IPS-18a (cell line): Measurements from ENCODE around the gene SPTBN5.

ENCODE experiments used
- H3K27ac ChIP-seq: one replicate; pipeline ENCODE4 v1.5.1; 2013; ENCODE audit warnings: low read length
- H3K27me3 ChIP-seq: one replicate; pipeline ENCODE4 v1.6.1; 2013; ENCODE audit warnings: mild to moderate bottlenecking, low read length; ENCODE audit not compliant: control insufficient read depth, insufficient read depth
- H3K36me3 ChIP-seq: one replicate; pipeline ENCODE4 v1.6.1; 2013; ENCODE audit warnings: low read depth, low read length; ENCODE audit not compliant: control insufficient read depth
- H3K4me1 ChIP-seq: one replicate; pipeline ENCODE4 v1.6.1; 2013; ENCODE audit warnings: low read depth, low read length; ENCODE audit not compliant: control insufficient read depth
- H3K4me3 ChIP-seq: one replicate; pipeline ENCODE4 v1.5.1; 2013; ENCODE audit warnings: low read length
- H3K9ac ChIP-seq: one replicate; pipeline ENCODE4 v1.6.1; 2013; ENCODE audit warnings: mild to moderate bottlenecking, low read length, moderate library complexity
- H3K9me3 ChIP-seq: one replicate; pipeline ENCODE4 v1.6.1; 2013; ENCODE audit warnings: low read depth, low read length; ENCODE audit not compliant: control insufficient read depth

Gene SPTBN5

DNA sequence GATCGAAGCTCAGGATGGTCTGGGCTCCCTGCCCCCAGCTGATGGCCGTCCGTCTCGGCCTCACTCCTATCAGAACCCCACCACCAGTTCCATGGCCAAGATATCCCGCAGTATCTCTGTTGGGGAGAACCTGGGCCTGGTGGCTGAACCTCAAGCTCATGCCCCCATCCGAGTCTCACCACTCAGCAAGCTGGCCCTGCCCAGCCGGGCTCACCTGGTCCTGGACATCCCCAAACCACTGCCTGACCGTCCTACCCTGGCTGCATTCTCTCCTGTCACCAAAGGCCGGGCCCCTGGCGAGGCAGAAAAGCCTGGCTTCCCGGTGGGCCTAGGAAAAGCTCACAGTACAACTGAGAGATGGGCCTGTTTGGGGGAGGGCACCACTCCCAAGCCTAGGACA lies 70.4 kb downstream of the SPTBN5 start:
- no peak overlapping the region for H3K4me3 ChIP-seq
- H3K9ac ChIP-seq, result no peak overlapping the region
- peaks cover under 1% of the 10 kb centered on the region for H3K4me1 ChIP-seq
- peaks cover 1% of the 10 kb centered on the region for H3K27me3 ChIP-seq
- no peaks in the 10 kb centered on the region for H3K9me3 ChIP-seq
- no peak overlapping the region for H3K27ac ChIP-seq
- H3K36me3 ChIP-seq, result no peaks in the 10 kb centered on the region

- H3K36me3 ChIP-seq, result peaks cover 4% of the 10 kb centered on the region
- H3K27ac ChIP-seq, result no peak overlapping the region
- H3K27me3 ChIP-seq, result no peaks in the 10 kb centered on the region
- no peak overlapping the region for H3K4me3 ChIP-seq
- no peaks in the 10 kb centered on the region for H3K4me1 ChIP-seq
- no peak overlapping the region for H3K9ac ChIP-seq
- no peaks in the 10 kb centered on the region for H3K9me3 ChIP-seq
Measured at GRCh38 chr15:41822957-41823356, 70.9 kb downstream of the SPTBN5 start.

DNA sequence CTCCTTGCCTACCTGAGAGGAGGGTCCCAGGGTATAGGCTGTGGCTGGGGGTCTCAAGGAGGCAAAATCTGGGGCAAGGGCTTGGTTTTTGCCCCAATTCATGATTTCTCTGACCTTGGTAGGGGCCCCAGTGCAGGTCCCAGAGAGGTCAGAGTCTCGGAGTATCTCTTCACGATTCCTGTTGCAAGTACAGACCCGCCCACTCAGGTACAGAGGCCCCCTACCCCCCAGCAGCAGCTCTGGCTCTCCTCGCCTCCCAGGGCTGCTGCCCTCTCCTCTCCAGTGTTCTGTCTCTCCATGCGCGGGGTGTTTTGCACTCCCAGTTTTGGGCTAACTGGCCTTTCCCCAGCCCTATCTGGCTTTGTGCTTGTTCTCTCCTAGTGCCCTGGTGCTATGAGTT lies 71.4 kb downstream of the SPTBN5 start:
- Histone ChIP-seq H3K4me3 (no peak overlapping the region), H3K4me1 (no peaks in the 10 kb centered on the region), H3K27ac (no peak overlapping the region), H3K9ac (no peak overlapping the region), H3K27me3 (no peaks in the 10 kb centered on the region), H3K9me3 (no peaks in the 10 kb centered on the region), H3K36me3 (peaks cover 7% of the 10 kb centered on the region)

DNA sequence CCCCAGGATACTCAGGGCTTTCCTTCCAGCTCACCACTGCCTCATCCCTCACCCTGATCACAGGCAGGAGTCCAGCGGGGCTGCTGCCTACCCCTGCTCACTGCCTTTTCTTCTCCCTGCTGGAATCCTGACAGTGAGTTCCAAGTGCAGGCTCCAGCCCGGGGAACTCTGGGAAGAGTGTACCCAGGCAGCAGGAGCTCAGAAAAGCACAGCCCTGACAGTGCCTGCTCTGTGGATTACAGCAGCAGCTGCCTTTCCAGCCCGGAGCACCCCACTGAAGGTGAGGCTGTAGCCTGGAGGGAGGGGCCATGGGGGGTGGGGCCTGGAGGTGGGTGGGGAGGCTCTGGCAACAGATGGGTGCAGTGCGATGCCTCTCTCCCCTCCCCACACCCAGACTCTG lies 72.0 kb downstream of the SPTBN5 start:
- no peak overlapping the region for H3K27ac ChIP-seq
- no peak overlapping the region for H3K4me3 ChIP-seq
- H3K9ac ChIP-seq, result no peak overlapping the region
- H3K9me3 ChIP-seq, result no peaks in the 10 kb centered on the region
- H3K36me3 ChIP-seq, result peaks cover 7% of the 10 kb centered on the region
- H3K27me3 ChIP-seq, result no peaks in the 10 kb centered on the region
- H3K4me1 ChIP-seq, result no peaks in the 10 kb centered on the region

DNA sequence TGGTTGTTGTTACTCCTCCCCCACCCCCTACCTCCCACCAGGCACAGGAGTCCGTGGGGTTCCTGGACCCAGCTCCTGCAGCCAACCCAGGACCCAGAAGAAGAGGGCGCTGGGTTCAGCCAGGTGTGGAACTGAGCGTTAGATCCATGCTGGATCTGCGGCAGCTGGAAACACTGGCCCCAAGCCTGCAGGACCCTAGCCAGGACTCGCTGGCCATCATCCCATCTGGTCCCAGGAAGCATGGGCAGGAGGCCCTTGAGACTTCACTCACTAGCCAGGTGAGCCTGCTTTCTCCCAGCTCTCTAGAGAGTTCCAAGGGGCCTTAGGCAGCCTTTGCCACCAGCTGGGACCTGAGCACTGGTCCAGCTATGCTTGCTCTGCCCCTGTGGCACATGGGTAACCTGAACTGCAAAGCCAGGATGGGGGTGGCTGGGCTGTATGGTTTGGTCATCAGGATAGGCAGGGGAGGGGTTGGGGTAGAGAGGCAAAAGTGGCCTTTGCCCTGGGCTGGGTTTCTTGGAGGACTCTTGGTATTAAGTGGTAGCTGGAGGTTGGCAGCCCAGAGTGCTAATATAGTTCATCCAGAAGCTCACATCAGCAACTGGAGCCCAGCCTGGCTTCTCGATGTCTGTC lies 72.9 kb downstream of the SPTBN5 start:
- H3K36me3 ChIP-seq, result peaks cover 7% of the 10 kb centered on the region
- no peaks in the 10 kb centered on the region for H3K27me3 ChIP-seq
- H3K9me3 ChIP-seq, result no peaks in the 10 kb centered on the region
- H3K27ac ChIP-seq, result no peak overlapping the region
- no peak overlapping the region for H3K9ac ChIP-seq
- no peaks in the 10 kb centered on the region for H3K4me1 ChIP-seq
- no peak overlapping the region for H3K4me3 ChIP-seq

DNA sequence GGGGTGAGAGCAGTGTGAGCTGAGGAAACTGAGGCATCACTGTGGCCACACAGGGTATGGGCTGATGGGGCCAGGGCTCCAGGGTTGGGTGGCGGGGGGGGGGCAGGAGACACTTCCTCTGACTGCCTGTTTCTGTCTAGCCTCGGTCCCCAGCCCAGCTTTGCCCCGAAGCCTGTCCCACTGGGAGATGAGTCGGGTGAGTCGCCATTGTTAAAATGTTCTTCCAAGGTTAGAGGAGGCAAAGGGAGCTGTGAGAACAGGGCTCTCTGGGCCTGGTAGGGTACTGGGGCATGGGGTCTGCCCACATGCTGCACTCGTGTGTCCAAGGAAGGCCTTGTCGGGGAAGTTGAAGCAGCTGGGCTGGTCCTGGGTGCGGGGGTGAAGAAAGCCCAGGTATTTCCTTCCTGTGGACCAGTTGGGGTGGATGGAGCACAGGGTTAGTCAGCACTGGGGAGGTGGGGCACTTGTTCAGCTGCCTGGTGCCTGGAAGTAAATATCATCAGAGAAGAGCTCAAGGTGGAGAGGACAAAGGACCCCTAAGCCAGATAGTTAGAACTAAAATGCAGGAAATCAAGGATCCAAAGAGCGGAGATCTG lies 74.3 kb downstream of the SPTBN5 start:
- no peak overlapping the region for H3K4me3 ChIP-seq
- peaks cover 7% of the 10 kb centered on the region for H3K36me3 ChIP-seq
- no peaks in the 10 kb centered on the region for H3K27me3 ChIP-seq
- no peaks in the 10 kb centered on the region for H3K9me3 ChIP-seq
- H3K9ac ChIP-seq, result no peak overlapping the region
- no peak overlapping the region for H3K27ac ChIP-seq
- no peaks in the 10 kb centered on the region for H3K4me1 ChIP-seq

DNA sequence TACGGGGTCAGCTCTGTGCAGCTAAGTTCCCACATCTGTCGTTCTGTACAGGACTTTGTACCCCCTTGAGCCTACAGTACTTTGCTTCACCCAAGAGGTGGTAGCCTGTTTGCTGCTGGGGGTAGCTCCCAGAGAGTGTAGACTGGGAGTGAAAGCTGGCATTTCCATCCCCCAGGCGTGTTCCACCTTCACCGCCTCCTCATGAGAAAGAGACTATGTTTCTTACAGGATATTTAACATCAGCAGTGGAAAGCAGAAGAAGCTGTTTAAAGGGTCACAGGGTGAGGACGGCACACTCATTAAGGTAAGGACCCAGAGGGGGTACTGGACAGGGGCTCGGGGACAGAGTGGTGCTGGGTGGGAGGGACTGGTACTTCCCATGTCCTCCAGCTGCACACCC lies 76.1 kb downstream of the SPTBN5 start:
- H3K27me3 ChIP-seq, result no peaks in the 10 kb centered on the region
- no peak overlapping the region for H3K27ac ChIP-seq
- H3K36me3 ChIP-seq, result peaks cover 7% of the 10 kb centered on the region
- H3K4me1 ChIP-seq, result no peaks in the 10 kb centered on the region
- no peak overlapping the region for H3K4me3 ChIP-seq
- no peaks in the 10 kb centered on the region for H3K9me3 ChIP-seq
- no peak overlapping the region for H3K9ac ChIP-seq

- H3K4me1 ChIP-seq, result no peaks in the 10 kb centered on the region
- H3K36me3 ChIP-seq, result peaks cover 7% of the 10 kb centered on the region
- H3K27me3 ChIP-seq, result no peaks in the 10 kb centered on the region
- H3K9ac ChIP-seq, result no peak overlapping the region
- no peak overlapping the region for H3K4me3 ChIP-seq
- H3K27ac ChIP-seq, result no peak overlapping the region
- H3K9me3 ChIP-seq, result no peaks in the 10 kb centered on the region
Measured at GRCh38 chr15:41817327-41817726, 76.5 kb downstream of the SPTBN5 start.

DNA sequence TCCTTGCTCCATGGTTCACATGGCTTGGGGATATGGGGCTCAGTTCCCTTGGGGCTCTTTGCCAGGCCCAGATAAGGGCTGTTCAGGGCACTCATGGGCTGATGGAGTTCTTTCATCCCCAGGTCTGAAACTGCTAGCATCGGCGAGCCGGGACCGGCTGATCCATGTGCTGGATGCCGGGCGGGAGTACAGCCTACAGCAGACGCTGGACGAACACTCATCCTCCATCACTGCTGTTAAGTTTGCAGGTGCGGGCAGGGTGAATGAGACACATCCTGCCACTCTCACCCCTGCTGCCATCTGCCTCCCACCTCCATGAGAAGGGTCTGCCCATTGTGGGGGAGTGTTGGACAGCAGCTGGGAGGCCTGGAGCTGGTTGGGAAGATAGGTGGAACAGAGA lies 77.1 kb downstream of the SPTBN5 start:
- H3K27me3 ChIP-seq, result no peaks in the 10 kb centered on the region
- H3K36me3 ChIP-seq, result peaks cover 7% of the 10 kb centered on the region
- H3K4me1 ChIP-seq, result no peaks in the 10 kb centered on the region
- no peak overlapping the region for H3K27ac ChIP-seq
- no peaks in the 10 kb centered on the region for H3K9me3 ChIP-seq
- no peak overlapping the region for H3K4me3 ChIP-seq
- no peak overlapping the region for H3K9ac ChIP-seq

DNA sequence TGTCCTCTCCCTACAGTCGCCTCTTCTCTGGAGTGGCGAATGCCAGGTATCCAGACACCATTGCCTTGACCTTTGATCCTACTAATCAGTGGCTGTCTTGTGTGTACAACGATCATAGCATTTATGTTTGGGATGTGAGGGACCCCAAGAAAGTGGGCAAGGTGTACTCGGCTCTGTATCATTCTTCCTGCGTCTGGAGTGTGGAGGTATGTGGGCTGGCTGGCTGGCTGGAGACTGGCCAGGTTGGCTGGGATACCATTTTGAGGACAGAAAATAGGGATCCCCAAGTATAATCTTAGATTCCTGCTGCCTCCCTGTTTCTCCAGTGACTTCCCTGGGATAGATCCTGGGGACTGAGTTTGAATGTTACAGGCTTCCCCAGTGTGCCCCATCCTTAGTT lies 79.3 kb downstream of the SPTBN5 start:
- Histone ChIP-seq H3K27me3 (no peaks in the 10 kb centered on the region), H3K27ac (no peak overlapping the region), H3K36me3 (peaks cover 7% of the 10 kb centered on the region), H3K4me1 (no peaks in the 10 kb centered on the region), H3K9ac (no peak overlapping the region), H3K9me3 (no peaks in the 10 kb centered on the region), H3K4me3 (no peak overlapping the region)

DNA sequence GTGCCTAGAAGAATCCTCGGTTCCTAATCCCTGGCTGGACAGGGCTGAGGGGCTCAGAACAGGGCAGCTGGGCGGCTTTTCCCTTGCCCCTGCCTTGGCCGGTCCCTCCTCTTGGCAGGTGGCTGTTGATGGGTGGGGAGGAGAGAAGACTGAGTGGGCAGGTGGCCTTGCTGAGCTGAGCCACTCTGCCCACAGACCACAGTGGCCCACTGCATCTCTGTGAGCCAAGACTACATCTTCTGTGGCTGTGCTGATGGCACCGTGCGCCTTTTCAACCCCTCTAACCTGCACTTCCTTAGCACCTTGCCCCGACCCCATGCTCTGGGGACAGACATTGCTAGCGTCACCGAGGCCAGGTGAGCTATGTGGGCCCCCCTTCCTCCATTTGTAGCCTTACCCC lies 80.4 kb downstream of the SPTBN5 start:
- H3K36me3 ChIP-seq, result peaks cover 7% of the 10 kb centered on the region
- no peaks in the 10 kb centered on the region for H3K27me3 ChIP-seq
- H3K4me3 ChIP-seq, result no peak overlapping the region
- H3K4me1 ChIP-seq, result no peaks in the 10 kb centered on the region
- no peak overlapping the region for H3K9ac ChIP-seq
- H3K9me3 ChIP-seq, result no peaks in the 10 kb centered on the region
- no peak overlapping the region for H3K27ac ChIP-seq

GRCh38 chr15:41812820-41813375 lies 81.0 kb downstream of the SPTBN5 start:
- Histone ChIP-seq H3K4me1 (no peaks in the 10 kb centered on the region), H3K27me3 (no peaks in the 10 kb centered on the region), H3K36me3 (peaks cover 4% of the 10 kb centered on the region), H3K27ac (no peak overlapping the region), H3K9ac (no peak overlapping the region), H3K9me3 (no peaks in the 10 kb centered on the region), H3K4me3 (no peak overlapping the region)
